Pericardium fibroblast (primary cell): ENCODE data around the gene DENND2C. TPM values are rescaled to one million over a fixed set of nuclear protein-coding genes. Genes with fewer than 3 reads are reported as not detected.

Experiments
- total RNA-seq: library from RNA; depleted of rRNA; stranded (reverse); fragments of >200 nt; gene quantifications from 2 replicates; pipeline ENCODE4 v1.2.3, GENCODE V29; 2015

DENND2C gene
- 2.1 and 5.7 TPM in 2 replicates for total RNA-seq

DNA sequence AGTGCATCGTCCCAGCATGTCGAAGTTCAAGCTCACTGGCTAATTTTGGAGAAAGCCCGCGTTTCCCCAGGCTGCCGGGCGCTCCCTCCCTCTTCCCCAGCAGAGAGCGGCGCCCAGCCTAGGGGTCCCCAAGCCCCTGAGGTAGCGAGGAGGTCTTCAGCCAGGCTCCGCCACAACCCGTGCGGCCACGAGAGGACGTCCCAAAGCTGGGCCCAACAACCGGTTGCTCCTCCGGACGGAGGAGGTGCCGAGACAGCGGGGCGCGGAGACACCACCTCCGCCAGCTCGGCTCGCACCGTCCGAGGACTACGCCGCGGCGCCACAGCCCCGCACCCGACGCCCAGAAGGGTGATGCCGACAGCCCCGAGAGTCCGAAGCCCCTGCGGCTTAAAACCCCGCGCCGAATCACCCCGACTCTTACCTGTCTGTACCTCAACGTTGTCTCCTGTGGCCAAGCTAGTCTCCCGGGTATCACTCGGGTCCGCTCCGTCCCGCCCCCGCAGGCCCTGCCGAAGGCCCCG, at the start of gene DENND2C:
DENND2C (minus strand) TSS at position 488 of the 521 bp plus-strand sequence. CDS start 44,065 bp downstream, outside the sequence.

GRCh38 chr1:114716304-114717170, 46.7 kb upstream of the DENND2C start, which contains the start of gene NRAS:
TSS of gene NRAS (minus strand) at chr1:114716771. CDS start at chr1:114716160, 611 bp downstream.

GRCh38 chr1:114695430-114696058, 25.7 kb upstream of the DENND2C start, which contains the start of gene AMPD1:
TSS of gene AMPD1 (minus strand) at chr1:114695546. CDS start at chr1:114695471, 75 bp downstream.

DNA sequence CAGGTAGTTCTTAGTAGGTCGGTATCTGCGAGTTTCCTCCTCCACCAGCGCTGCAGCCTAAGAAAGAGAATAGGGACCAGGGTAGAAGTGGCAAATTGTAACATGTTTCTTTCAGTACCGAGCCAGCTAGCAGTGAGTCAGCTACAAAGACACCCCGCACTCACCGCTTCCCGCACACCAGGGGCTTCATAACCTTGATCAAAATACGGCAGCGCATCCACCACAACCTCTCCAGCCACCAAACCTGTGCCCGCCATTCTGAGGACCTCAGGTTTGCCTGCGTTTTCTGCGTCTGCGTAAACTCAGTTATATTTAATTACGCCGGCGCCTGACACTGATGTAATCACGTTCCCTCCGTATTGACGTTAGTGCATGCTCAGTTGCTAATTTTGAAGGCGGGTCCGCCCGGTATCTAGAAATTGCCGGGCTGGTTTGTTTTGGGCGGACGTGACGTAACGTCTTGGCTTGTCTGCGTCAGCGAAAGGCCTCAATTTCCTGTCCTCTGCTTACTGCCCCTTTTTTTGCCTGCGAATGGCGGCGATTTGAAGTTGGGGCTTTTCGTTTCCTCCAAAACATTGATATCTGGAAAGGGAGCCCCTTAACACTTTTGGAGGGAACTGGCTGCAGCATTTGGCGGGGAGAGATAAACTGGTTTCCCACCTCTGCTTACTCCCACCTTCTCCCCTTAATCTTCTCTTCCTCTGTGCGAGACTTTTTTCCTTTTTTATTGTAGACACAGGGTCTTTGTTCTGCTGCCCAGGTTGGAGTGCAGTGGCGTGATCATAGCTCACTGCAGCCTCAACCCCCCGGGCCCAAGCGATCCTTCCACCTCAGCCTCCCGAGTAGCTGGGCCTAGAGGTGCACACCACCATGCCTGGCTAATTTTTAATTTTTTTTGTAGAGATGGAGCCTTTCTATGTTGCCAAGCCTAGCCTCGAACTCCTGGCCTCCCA, 88.2 kb downstream of the DENND2C start, which contains the start of gene BCAS2:
BCAS2 (minus strand) TSS at position 281 of the 953 bp plus-strand sequence; CDS start at position 257, 24 bp downstream.

Other genes starting within 250 kb of the DENND2C start
- gene TRIM33, start 158.8 kb downstream of the DENND2C start, total RNA-seq: 12.8 and 14.4 TPM in 2 replicates
- 15.6 and 27.7 TPM in 2 replicates for gene BCAS2, start 88.4 kb downstream of the DENND2C start, total RNA-seq
- gene AMPD1, start 25.5 kb upstream of the DENND2C start, total RNA-seq: not detected in 2 replicates
- gene NRAS, start 46.7 kb upstream of the DENND2C start, total RNA-seq: 25.9 and 44.3 TPM in 2 replicates
- gene CSDE1, start 87.9 kb upstream of the DENND2C start, total RNA-seq: 225 and 442 TPM in 2 replicates
- gene SIKE1, start 110.6 kb upstream of the DENND2C start, total RNA-seq: 35.9 and 48.0 TPM in 2 replicates
- not detected in 2 replicates for gene SYCP1, start 184.8 kb upstream of the DENND2C start, total RNA-seq